ENCODE measurements around the gene NEK7. TPM values are rescaled to one million over a fixed set of nuclear protein-coding genes. Genes with fewer than 3 reads are reported as not detected.
A peak's percentile ranks its signal among the peaks of the same experiment; 100 is the strongest.

Gene NEK7
- total RNA-seq, result 10 to 100 TPM; 24.2 to 26.8 TPM
- 21.3 TPM for polyA plus RNA-seq (2013, experiment 1 of 2)
- polyA plus RNA-seq (2013, experiment 2 of 2), result 23.9 TPM
- long read RNA-seq, experiment 1, full-length matches to known transcripts, result 4 of 13 reads
- long read RNA-seq, experiment 1, partial matches to known transcripts, result 0 of 13 reads
- long read RNA-seq, experiment 1, other reads (novel, unspliced or antisense), result 9 of 13 reads
- long read RNA-seq, experiment 2, full-length matches to known transcripts, result 64 of 83 reads
- long read RNA-seq, experiment 2, partial matches to known transcripts, result 2 of 83 reads
- long read RNA-seq, experiment 2, other reads (novel, unspliced or antisense), result 17 of 83 reads
- long read RNA-seq, experiment 3, full-length matches to known transcripts, result 16 of 28 reads
- long read RNA-seq, experiment 3, partial matches to known transcripts, result 4 of 28 reads
- long read RNA-seq, experiment 3, other reads (novel, unspliced or antisense), result 8 of 28 reads
- long read RNA-seq, experiment 4, partial matches to known transcripts, result 12 of 13 reads
- long read RNA-seq, experiment 4, other reads (novel, unspliced or antisense), result 1 of 13 reads

DNA sequence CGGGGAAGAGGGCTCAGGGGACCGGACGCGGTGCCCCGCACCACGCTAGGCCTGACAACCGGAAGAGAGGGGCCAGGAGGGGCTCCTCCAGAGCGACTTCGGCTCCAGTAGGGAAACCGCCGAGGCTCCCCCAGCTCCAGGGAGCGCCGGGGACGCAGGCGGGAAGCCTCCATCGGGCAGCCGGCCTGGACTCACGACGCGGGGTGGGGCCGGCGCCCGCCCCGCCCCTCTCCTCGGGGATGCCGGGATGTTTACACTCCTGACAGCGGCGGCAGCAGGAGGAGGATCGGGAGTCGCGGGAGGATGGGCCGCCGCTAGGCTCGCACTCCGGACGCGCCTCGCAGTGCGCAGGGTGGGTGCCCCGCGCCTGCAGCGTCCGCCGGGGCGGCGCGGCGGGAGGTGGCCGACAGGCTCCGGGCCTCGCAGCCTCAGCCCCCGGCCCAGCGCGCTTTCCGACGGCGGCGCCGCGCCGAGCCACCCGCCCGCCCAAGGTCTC is at the start of gene NEK7:
TSS of gene NEK7 (plus strand) at position 254 of the 496 bp plus-strand sequence. CDS start 75,583 bp downstream, outside the sequence.
- Mint-ChIP-seq H3K27ac (peak within 1 kb of the TSS; percentile 92), H3K36me3 (ENCODE audit: low read depth) (no peaks in the 10 kb centered on the region), H3K27me3 (ENCODE audit: insufficient read depth) (peaks cover 2% of the 10 kb centered on the region), H3K4me1 (peaks cover 30% of the 10 kb centered on the region), H3K9me3 (no peaks in the 10 kb centered on the region), H3K4me3 (peak within 1 kb of the TSS; percentile 72)
- 0% methylated on average over 3 to 63 of the region's 63 CpGs for WGBS, 2 experiments (ENCODE audit: insufficient coverage in 1 of 2, insufficient read length in 1 of 2)
- H3K9ac ChIP-seq (ENCODE audit: extremely low read depth, low read length, poor library complexity, severe bottlenecking), result peak within 1 kb of the TSS; percentile 74
- peak; percentile 91 for DNase-seq
- peaks cover 8% of the 10 kb centered on the region for H3K4me1 ChIP-seq (ENCODE audit: control insufficient read depth, insufficient read depth, low read length)
- no peaks in the 10 kb centered on the region for H3K9me3 ChIP-seq (ENCODE audit: control insufficient read depth, low read length)
- H3K27me3 ChIP-seq (ENCODE audit: control insufficient read depth, insufficient read depth, low read length, poor library complexity, severe bottlenecking), result peaks cover 14% of the 10 kb centered on the region
- H3K27ac ChIP-seq (ENCODE audit: low read depth, low read length), result peak within 1 kb of the TSS; percentile 49
- TF ChIP-seq, protein P1, sequence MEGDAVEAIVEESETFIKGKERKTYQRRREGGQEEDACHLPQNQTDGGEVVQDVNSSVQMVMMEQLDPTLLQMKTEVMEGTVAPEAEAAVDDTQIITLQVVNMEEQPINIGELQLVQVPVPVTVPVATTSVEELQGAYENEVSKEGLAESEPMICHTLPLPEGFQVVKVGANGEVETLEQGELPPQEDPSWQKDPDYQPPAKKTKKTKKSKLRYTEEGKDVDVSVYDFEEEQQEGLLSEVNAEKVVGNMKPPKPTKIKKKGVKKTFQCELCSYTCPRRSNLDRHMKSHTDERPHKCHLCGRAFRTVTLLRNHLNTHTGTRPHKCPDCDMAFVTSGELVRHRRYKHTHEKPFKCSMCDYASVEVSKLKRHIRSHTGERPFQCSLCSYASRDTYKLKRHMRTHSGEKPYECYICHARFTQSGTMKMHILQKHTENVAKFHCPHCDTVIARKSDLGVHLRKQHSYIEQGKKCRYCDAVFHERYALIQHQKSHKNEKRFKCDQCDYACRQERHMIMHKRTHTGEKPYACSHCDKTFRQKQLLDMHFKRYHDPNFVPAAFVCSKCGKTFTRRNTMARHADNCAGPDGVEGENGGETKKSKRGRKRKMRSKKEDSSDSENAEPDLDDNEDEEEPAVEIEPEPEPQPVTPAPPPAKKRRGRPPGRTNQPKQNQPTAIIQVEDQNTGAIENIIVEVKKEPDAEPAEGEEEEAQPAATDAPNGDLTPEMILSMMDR (conservative IDR thresholded peaks at IDR 0.05), result no peak
- H3K4me3 ChIP-seq (ENCODE audit: low read length), result peak within 1 kb of the TSS; percentile 98
- H3K36me3 ChIP-seq (ENCODE audit: control insufficient read depth, insufficient read depth, low read length), result no peaks in the 10 kb centered on the region

DNA sequence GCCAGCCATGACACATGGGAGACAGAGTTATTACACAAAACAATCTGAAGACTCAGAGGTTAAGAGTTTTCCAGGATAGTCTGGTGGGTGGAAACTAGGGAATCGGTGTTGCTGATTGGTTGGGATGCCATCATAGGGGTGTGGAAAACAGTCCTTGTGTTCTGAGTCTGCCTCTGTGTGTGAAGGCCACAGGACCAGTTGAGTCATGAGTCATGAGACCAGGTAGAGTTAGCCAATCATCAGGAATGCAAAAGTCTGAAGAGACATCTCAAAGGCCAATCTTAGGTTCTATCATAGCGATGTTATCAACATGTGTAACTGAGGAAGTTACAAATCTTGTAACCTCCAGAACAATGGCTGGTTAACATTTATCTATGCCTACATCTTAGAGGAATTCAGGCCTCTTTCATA is 49.7 kb upstream of the NEK7 start:
- Histone ChIP-seq H3K4me3 (ENCODE audit: low read length) (no peak overlapping the region), H3K9me3 (ENCODE audit: control insufficient read depth, low read length) (no peaks in the 10 kb centered on the region), H3K27ac (ENCODE audit: low read depth, low read length) (no peak overlapping the region), H3K9ac (ENCODE audit: extremely low read depth, low read length, poor library complexity, severe bottlenecking) (no peak overlapping the region), H3K27me3 (ENCODE audit: control insufficient read depth, insufficient read depth, low read length, poor library complexity, severe bottlenecking) (no peaks in the 10 kb centered on the region), H3K36me3 (ENCODE audit: control insufficient read depth, insufficient read depth, low read length) (no peaks in the 10 kb centered on the region), H3K4me1 (ENCODE audit: control insufficient read depth, insufficient read depth, low read length) (no peaks in the 10 kb centered on the region)
- Mint-ChIP-seq H3K9me3 (no peaks in the 10 kb centered on the region), H3K27ac (no peak overlapping the region), H3K36me3 (ENCODE audit: low read depth) (no peaks in the 10 kb centered on the region), H3K4me3 (no peak overlapping the region), H3K4me1 (peaks cover 6% of the 10 kb centered on the region), H3K27me3 (ENCODE audit: insufficient read depth) (no peaks in the 10 kb centered on the region)
- DNase-seq, result no peak
- 90 to 94% methylated on average over 2 of the region's 2 CpGs for WGBS, 2 experiments (ENCODE audit: insufficient coverage in 1 of 2, insufficient read length in 1 of 2)
- TF ChIP-seq, protein P1 (conservative IDR thresholded peaks at IDR 0.05), result no peak

DNA sequence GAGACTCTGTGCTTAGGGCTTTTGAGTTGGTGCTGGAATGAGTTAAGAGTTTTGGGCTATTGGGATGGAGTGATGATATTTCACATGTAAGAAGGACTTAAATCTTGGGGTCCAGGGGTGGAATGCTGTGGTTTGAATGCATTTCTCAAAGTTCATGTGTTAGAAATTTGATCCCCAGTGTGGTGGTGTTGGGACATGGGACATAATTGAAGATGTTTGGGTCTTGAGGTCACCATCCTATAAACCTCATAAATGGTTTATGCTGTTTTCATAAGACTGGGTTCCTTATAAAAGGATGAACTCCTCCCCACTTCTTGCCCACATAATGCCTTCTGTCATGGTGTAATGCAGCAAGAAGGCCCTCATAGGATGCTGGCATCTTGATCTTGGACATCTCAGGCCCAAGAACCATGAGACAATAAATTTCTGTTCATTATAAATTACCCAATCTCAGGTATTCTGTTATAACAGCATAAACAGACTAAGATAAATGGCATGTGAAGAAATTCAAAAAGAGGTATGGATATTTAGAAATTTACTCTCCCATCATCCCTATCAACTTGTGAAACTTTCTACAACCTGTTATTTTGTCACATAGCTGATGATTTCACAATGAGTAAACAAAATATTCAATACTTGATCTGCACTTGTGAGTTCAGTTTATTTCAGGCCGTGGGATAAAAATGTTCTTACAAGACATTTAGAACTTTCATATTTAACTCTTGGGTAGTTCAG is 48.0 kb upstream of the NEK7 start:
- Mint-ChIP-seq H3K4me3 (no peak overlapping the region), H3K9me3 (no peaks in the 10 kb centered on the region), H3K4me1 (peaks cover 6% of the 10 kb centered on the region), H3K27ac (no peak overlapping the region), H3K27me3 (ENCODE audit: insufficient read depth) (no peaks in the 10 kb centered on the region), H3K36me3 (ENCODE audit: low read depth) (no peaks in the 10 kb centered on the region)
- H3K36me3 ChIP-seq (ENCODE audit: control insufficient read depth, insufficient read depth, low read length), result no peaks in the 10 kb centered on the region
- H3K9me3 ChIP-seq (ENCODE audit: control insufficient read depth, low read length), result no peaks in the 10 kb centered on the region
- DNase-seq, result no peak
- H3K27me3 ChIP-seq (ENCODE audit: control insufficient read depth, insufficient read depth, low read length, poor library complexity, severe bottlenecking), result no peaks in the 10 kb centered on the region
- no peak overlapping the region for H3K4me3 ChIP-seq (ENCODE audit: low read length)
- WGBS, 2 experiments (ENCODE audit: insufficient coverage in 1 of 2, insufficient read length in 1 of 2), result 94% methylated on average over 1 of the region's 1 CpG; no CpG with 5 or more reads in 1 of the 2 experiments
- no peaks in the 10 kb centered on the region for H3K4me1 ChIP-seq (ENCODE audit: control insufficient read depth, insufficient read depth, low read length)
- TF ChIP-seq, protein P1 (conservative IDR thresholded peaks at IDR 0.05), result no peak
- H3K9ac ChIP-seq (ENCODE audit: extremely low read depth, low read length, poor library complexity, severe bottlenecking), result no peak overlapping the region
- no peak overlapping the region for H3K27ac ChIP-seq (ENCODE audit: low read depth, low read length)

Measured in endodermal cell (in vitro differentiated cells).